Islet of Langerhans (tissue), 1 donor: Measurements from ENCODE around the gene PNP.
A peak's percentile ranks its signal among the peaks of the same experiment; 100 is the strongest.
"Not testable (repeated sequence)": the region's sequence is repeated elsewhere in the genome, so short reads cannot be mapped to it uniquely, and the experiment has no call there.

Source experiments
- FAIRE-seq: peaks from one replicate; lab custom pipeline; 2011; peaks lifted over from hg19 to GRCh38; lab: Jason Lieb, UNC

PNP gene

GRCh38 chr14:20469242-20469889 lies at the start of gene PNP:
Gene PNP, plus strand, starts transcription at chr14:20469406. Its CDS starts 119 bp downstream, at chr14:20469525.
- FAIRE-seq = no peak

- FAIRE-seq = no peak
Observed at GRCh38 chr14:20419419-20419818, 49.8 kb upstream of the PNP start.

GRCh38 chr14:20421267-20421666 lies 47.9 kb upstream of the PNP start:
- no peak for FAIRE-seq

- FAIRE-seq = no peak
Observed at GRCh38 chr14:20422886-20423285, 46.3 kb upstream of the PNP start.

DNA sequence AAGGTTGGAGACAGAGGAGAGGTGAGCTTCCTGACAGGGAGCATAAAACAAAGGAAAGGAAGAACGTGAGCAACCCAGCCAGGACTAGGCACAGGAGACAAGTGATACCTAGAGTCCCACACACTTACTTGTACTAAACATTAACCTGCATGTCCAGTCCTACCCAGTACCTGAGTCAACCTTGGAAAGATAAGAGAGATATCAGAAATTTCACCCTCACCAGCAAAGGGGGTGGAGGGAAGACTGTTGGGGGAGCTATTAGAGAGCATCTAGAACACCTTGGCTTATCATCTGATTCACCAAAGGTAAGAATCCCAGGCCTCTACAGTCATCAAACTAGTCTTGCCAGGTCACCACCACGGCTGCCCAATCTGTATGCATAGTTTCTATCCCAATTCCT lies 44.4 kb upstream of the PNP start:
- no peak for FAIRE-seq

DNA sequence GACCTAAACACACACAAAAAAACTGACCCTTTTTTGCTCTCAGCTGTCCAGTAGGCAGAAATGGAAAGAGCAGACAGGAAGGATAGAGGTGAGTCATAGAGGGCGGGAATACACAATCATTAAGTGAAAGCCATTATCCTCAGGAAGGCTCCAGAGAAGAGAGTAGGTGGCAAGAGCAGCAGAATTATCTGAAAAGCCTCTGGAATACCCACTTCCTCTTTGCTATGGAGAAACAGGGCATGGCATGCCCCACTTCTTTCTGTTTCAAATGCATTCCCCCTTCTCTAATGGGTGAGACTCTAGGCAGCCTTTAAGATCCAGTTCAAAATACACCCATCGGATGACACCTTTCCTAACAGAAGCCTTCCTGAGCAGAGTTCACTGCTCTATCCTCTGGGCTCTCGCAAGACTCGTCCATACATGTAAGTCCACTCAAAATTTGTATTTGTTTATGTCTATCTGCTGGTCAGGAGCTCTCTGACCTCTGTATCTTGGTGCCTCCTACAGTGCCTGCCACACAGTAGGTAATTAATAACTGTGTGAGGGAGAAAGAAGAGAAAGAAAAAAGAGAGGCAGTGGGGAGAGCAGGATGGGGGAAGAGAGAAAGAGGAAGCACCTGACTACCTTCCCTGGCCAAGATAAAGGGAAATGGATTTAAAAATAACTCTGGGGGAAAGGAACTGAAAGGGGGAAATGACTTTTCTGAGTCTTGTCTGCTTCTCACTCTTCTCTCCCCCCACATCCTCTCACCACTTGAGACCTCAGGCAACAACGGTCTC lies 41.8 kb upstream of the PNP start:
- FAIRE-seq = peak; percentile 58

DNA sequence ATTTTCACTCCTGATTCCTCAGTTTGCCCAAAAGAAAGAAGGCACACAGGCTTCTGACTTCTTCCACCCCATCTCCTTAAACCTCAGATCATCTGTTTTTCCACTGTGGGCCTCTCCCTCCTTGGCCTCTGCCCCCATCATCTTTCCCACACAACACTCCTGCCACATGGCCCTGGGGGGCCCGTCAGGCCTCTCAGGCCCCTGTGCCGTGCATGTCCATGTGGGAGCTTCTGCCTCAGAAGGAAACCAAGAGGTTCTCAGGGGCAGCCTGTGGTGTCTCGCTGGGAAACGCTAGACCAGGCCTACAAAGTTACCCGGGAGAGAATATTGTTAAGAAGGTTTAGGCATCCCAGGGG lies 41.2 kb upstream of the PNP start:
- no peak for FAIRE-seq

GRCh38 chr14:20428802-20429201 lies 40.4 kb upstream of the PNP start:
- FAIRE-seq = no peak

DNA sequence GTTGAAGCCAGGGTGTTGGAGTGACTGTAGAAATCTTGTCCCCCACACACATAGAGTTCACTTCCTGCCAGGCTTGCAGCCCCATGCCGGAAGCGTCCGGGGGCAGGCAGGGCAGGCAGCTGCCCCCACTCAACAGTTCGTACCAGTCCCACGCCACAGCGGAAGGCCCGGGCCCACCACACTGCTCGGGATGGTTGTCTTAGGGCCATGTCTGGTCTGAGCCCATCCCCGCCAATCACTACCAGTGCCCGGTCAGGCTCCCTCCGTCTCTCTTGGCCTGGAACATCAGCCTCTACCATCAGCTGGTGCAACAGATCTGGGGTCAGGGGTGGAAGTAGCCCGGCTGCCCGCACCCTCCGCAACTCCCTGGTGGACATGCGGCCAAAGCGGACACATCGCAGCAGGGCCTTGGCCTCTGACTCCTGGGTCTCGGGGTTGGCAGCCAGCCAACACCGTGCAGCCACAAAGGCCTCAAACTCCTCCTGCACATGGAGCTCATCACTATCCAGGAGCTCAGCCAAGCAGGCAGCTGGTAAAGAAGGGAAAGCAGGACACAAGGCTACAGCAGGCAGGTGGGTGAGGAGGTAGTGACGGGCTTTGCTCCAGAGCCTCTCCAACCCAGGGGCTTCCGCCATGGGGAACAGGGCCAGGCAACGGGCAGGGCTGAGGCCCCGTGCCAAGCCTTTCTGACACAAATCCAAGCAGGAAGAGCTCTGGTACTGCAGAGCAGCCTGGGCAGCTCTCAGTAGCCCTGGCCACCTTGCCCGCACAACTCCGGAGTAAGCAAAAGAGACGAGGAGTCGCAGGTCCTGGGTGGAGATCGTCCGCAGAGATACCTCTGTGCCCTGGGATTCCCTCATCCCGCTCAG lies 39.2 kb upstream of the PNP start:
- no peak for FAIRE-seq

- FAIRE-seq = no peak
Observed at GRCh38 chr14:20434701-20435581, 34.3 kb upstream of the PNP start.

DNA sequence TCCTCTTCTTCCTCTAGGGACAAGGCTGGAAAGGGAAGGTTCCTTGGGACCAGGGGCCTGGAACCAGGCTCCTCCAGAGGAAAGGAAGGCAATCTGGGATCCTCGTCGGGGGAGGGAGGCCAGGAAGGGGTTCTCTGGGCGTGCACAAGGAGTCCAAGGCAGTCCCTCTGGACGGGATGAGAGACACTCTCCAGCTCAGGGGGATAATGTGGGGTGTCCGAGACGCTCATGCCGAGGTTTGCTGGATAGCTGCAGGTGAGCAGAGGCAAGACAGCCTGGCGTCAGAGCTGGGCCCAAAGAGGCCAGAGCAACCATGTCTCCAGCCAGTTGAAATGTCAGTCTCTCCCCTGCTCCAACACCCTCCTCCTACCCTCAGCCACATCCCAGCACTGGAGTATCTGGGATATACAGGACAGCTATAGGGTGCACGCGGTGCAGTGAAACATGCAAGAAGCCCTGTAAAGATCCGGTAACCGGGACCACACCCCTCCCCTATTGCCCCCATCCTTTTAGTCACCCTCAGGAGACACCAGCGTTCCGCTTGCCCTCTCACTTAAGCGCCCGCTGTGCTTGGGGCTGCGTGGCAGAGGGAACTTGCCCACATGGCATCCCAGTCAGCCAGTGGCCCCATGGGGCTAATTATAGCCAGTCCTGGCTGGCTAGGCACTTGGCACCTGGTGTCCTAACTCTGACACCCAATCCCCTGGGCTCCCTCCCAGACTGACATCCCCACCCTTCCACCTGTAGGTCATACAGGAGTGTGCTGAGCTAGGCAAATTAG lies 33.4 kb upstream of the PNP start, which contains the start of gene KLHL33:
Gene KLHL33, minus strand, starts transcription at position 585 of the 781 bp plus-strand sequence. Its CDS starts 355 bp downstream, at position 230.
- FAIRE-seq = no peak

- FAIRE-seq = no peak
Observed at GRCh38 chr14:20436363-20436755, 32.8 kb upstream of the PNP start.

GRCh38 chr14:20438664-20439063 lies 30.5 kb upstream of the PNP start:
- no peak for FAIRE-seq

DNA sequence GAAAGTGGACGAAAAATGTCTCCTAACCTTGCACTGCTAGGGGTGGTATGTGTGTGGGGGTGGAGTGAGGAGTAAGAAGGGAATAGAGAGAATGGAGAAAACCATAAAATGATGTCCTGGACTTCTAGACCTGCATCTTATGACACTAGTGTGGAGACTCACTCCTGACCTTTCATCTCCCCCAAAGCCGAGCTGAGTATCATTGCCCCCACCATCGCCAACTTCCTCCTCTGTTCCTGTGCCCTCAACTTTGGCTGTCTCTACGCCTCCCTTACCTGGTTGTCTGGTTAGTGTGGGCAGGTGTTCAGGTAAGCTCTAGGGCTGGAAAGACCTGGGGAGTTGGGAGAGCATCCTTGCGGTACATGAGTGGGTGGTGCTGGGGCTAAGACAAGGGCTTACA lies 28.7 kb upstream of the PNP start:
- no peak for FAIRE-seq

GRCh38 chr14:20440882-20441281 lies 28.3 kb upstream of the PNP start:
- no peak for FAIRE-seq

- no peak for FAIRE-seq
Observed at GRCh38 chr14:20441461-20441860, 27.7 kb upstream of the PNP start.

DNA sequence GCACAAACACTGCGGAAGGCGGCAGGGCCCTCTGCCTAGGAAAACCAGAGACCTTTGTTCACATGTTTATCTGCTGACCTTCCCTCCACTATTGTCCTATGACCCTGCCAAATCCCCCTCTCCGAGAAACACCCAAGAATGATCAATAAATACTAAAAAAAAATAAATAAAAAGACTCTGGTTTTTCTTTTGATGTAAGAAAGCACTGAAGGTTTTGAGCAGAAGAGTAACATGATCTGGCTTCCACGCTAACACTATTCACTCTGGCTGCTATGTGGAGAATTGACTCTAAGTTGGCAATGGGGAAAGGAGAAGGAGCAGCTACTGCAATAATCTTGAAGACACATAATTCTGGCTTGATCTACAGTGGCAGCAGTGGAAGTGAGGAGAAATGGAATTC lies 25.6 kb upstream of the PNP start:
- FAIRE-seq = not testable (repeated sequence)

DNA sequence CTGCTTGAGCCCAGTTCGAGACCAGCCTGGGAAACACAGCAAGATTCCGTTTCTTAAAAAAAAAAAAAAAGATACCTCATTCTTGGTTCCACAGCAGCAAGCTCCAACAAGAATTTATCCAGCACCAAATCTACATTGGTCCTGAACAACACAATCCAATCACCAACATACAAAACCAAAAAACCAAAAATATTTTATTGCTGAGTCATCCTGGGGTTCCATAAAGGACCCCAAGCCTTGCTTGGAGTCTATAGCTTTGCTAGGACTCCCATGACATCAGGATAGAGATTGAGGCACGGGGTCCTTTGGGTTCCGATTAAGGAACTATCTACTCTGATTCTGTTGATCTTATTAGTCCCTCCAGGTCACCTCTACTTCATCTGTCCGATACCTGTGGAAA lies 22.3 kb upstream of the PNP start:
- FAIRE-seq = no peak

DNA sequence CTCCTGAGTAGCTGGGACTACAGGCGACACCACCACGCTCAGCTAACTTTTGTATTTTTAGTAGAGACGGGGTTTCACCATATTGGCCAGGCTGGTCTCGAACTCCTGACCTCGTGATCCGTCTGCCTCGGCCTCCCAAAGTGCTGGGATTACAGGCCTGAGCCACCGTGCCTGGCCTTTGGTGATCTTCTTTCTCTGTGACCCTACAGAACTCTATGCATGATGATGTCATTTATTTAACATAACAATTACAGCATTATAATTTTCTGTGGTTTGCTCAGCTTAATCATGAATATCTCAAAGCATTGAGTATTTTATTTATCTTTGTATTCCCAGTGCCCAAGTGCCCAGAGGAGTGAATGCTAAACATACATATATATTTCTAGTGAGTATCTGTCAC lies 16.4 kb upstream of the PNP start:
- FAIRE-seq = not testable (repeated sequence)

DNA sequence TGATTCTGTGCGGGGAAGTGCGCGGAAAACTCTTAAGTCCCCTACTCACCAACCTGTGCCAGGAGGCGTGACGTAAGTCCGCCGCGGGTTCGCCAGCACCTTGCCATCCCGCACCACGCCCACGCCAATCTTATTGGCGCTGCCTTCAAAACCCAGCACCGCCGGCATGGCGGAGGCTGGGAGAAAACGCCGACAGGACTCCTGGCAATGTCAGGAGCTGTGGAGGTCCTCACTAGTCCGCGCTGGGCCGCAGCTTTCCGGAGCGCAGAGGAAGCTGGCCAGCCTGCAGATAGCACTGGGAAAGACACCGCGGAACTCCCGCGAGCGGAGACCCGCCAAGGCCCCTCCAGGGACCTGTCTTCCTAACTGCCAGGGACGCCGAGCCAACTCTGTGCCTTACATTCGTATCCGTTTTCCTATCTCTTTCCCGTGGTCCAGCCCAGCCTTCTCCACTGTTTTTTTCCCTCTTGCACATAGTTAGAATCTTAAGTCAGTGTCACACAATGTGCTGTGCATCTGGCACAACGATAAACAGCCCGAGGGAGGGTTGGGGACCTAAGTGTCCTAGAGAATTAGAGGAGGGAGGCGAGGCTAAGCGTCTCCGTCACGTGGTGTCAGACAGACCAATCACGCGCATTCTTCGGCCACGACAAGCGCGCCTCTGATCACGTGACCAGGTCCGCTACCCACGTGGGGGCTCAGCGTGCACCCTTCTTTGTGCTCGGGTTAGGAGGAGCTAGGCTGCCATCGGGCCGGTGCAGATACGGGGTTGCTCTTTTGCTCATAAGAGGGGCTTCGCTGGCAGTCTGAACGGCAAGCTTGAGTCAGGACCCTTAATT lies 14.5 kb upstream of the PNP start, which contains the start of the genes APEX1 and OSGEP:
Gene APEX1, plus strand, starts transcription at position 711 of the 839 bp plus-strand sequence. CDS start 420 bp downstream, outside the sequence.
Gene OSGEP, minus strand, starts transcription at position 297 of the 839 bp plus-strand sequence. Its CDS starts 129 bp downstream, at position 168.
- FAIRE-seq = peak; percentile 94
